Nucleus accumbens (tissue), 56 donors: ENCODE data around the gene TRPC4.

ENCODE experiments used
- DNase-seq, 56 donors: peaks; one replicate each; lab custom pipeline; 2025; lab: John Stamatoyannopoulos, UW

The TRPC4 gene

GRCh38 chr13:37869756-37870488 is at the start of gene TRPC4:
TRPC4 (minus strand) TSS chr13:37869772; CDS start chr13:37783333, 86,439 bp downstream.
- peak in 34 of 56 donors; percentile 0 to 73 (median 36) for DNase-seq

- DNase-seq = no peak
Observed at GRCh38 chr13:37918751-37919150, 49.2 kb upstream of the TRPC4 start.

DNA sequence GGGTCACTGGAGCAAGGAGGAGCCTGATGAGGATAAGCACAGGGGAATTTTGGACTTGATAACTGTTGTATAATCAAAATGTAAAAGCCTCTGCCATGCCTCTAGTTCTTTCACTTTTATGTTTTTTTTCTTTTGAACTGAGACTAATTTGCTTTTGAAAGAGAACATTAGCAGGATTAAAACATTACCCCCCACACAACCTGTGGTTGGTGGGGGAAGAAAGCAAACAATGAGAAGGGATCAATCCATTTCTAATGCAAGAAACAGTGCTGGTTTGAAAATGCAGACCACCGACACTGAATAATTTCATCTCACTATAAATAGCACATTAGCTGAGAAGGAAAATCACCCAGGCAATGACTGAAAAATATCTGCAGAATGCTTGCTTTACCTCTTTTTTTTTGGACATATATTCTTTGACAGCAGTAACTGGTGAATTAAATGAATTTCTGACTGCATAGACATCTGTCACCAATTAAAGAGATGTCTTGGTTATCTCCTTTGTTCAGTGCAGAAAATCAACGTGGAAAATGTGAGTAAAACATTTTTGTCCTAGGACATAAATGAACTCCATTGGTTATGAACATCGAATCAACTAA is 48.6 kb upstream of the TRPC4 start:
- no peak for DNase-seq

DNA sequence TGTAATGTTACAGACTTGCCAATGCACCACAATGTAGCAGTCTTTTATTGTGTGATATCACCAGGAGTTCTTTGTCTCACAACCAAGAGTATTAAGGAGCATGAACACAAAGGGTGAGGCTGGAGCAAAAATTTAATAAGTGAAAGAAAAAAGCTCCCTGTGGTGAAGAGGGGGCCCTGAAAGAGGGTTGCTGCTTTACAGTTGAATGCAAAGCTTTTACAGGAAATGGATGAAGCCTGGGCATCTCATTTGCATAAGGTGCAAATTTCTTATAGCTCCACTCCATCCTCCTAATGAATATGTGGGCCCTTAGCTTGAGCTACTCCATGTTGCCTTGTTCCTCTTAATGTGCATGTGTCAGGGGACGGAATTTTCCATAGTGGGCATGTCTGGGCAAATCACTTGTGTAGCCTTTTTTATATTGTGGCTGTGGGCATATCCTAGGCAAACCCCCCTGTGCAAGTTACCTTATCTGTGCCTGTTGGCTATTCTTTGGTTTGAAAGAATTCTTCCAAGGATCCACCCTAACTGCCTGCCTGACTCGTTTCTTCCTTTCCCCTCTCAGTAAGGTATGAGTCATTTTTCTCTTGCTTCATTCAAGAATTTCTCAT is 45.3 kb upstream of the TRPC4 start:
- DNase-seq = no peak

DNA sequence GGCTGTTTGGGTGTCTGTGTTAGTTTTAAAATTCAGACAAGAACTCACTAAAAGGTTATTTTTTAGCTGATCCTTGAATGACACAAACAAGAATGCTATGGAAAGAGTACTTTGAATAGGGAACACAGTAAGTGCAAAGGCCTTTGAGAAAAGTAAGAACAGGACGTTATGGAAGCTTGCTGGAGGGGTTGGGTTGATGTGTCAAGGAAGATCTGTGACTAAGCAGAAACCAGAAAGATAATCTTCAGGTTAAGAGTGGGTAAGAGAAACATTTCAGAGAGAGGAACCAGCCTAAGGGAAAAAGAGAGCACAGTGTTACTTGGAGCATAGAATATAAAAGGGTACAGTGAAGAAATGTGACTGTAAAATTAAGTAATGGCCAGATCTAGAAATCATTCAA is 41.2 kb upstream of the TRPC4 start:
- no peak for DNase-seq

- DNase-seq = no peak
Observed at GRCh38 chr13:37906880-37907279, 37.3 kb upstream of the TRPC4 start.

- DNase-seq = no peak
Observed at GRCh38 chr13:37905736-37906135, 36.2 kb upstream of the TRPC4 start.

- DNase-seq = no peak
Observed at GRCh38 chr13:37899753-37900152, 30.2 kb upstream of the TRPC4 start.

- DNase-seq = no peak
Observed at GRCh38 chr13:37893321-37893720, 23.7 kb upstream of the TRPC4 start.

- no peak for DNase-seq
Observed at GRCh38 chr13:37889820-37890219, 20.2 kb upstream of the TRPC4 start.

DNA sequence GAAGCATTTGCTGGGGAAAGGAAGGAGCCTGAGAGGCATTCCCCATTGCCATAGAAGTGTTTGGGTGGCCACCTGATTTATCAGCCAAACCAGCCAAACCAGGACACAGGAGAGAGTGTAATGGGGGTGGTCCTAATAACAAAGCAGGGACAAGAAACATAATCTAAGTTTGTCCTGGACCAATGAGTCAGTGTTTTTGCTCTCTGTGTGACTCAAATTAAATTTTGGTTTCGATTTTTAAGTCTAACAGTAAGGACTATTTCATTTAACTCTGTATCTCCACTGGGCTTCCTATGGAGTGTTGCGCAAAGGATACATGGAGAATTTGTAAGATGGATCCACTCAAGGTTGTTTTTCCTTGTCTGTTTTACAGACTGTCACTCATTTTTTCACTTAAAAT is 19.5 kb upstream of the TRPC4 start:
- DNase-seq = no peak

DNA sequence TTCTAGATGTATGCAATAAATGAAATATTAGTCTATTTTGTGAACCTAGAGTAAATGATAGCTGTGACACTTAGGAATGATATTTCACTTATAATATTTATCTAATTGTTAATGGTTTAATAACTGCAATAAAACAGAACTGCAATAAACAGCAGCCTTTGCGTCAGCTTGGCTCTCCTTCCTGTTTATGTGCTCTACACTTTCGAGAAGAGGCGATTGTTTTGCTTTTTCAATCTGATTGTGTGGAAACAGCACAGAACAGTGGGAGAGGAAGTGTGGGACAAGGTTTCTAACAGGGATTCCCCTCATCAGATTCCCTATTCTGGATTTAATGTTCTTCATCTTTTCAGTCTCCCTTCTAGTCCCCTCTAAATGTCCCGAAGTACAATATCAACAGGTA is 17.3 kb upstream of the TRPC4 start:
- no peak for DNase-seq

GRCh38 chr13:37884674-37885073 is 15.1 kb upstream of the TRPC4 start:
- DNase-seq = no peak

GRCh38 chr13:37884026-37884425 is 14.5 kb upstream of the TRPC4 start:
- no peak for DNase-seq

GRCh38 chr13:37878921-37879320 is 9.3 kb upstream of the TRPC4 start:
- DNase-seq = no peak

DNA sequence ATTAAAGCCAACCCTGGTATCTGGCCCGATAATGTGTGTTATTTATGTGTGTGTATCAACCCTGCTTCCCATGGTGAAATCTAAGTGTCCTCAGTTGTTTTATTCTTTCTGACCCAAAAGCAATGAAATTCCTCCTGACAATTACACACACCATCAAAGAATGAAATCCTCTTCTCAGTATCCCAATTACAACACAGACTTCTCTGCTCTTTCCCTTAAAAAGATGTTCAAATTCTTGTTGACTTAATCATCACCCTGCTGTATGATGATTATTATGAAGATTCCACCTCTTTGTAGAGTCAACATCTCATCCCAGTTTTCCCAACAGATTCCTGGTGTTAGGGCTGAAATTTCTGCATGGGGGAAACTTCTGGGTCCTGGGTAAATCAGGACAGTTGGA is 8.9 kb upstream of the TRPC4 start:
- no peak for DNase-seq

GRCh38 chr13:37870895-37871550 is 1.5 kb upstream of the TRPC4 start:
- no peak for DNase-seq

- peak in 1 of 56 donors; percentile 24 for DNase-seq
Observed at GRCh38 chr13:37870489-37870845, 895 bp upstream of the TRPC4 start.

DNA sequence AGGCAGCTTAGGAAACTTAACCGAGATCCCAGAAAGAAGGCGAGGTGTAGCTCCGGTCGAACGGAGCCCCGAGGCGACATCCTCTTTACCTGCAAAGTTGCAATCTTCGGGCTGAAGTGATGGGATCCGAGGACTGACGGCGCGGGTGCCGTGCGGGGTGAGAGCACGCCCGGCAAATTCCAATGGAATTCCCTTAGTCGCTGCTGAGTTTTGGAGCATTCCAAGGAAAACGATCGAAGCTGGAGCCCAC is 141 bp downstream of the TRPC4 start:
- peak in 8 of 56 donors; percentile 9 to 54 (median 24) for DNase-seq

GRCh38 chr13:37868691-37869505 is 674 bp downstream of the TRPC4 start:
- DNase-seq = peak in 9 of 56 donors; percentile 1 to 46 (median 27)

GRCh38 chr13:37863708-37864107 is 5.9 kb downstream of the TRPC4 start:
- no peak for DNase-seq
